Muscle of leg (tissue), 11 donors: Measurements from ENCODE around the gene SLC46A3. TPM values are rescaled to one million over a fixed set of nuclear protein-coding genes. Genes with fewer than 3 reads are reported as not detected.

Source experiments
- DNase-seq: peaks from one replicate; pipeline ENCODE4 v3.0.0; 2013
- H3K27ac ChIP-seq: one replicate; pipeline ENCODE4 v1.5.1; 2013; ENCODE audit warnings: mild to moderate bottlenecking, low read length, control low read depth
- H3K27me3 ChIP-seq: one replicate; pipeline ENCODE4 v1.6.1; 2013; ENCODE audit warnings: low read length; ENCODE audit not compliant: control insufficient read depth, insufficient read depth
- H3K36me3 ChIP-seq: one replicate; pipeline ENCODE4 v1.6.1; 2013; ENCODE audit warnings: low read length; ENCODE audit not compliant: control insufficient read depth, insufficient read depth
- H3K4me1 ChIP-seq: one replicate; pipeline ENCODE4 v1.6.1; 2013; ENCODE audit warnings: low read length; ENCODE audit not compliant: control insufficient read depth, insufficient read depth
- H3K4me3 ChIP-seq: one replicate; pipeline ENCODE4 v1.5.1; 2013; ENCODE audit warnings: low read length, control low read depth
- H3K9me3 ChIP-seq: replicated peaks from 2 replicates; pipeline ENCODE4 v1.6.1; 2013; ENCODE audit warnings: low read depth, low read length; ENCODE audit not compliant: control insufficient read depth
- WGBS: methylation state at CpG from one replicate; pipeline ENCODE4 v1.1.5; 2013; ENCODE audit warnings: missing lambda C conversion rate; ENCODE audit not compliant: insufficient coverage; 5-methylcytosine and 5-hydroxymethylcytosine counted together
- polyA plus RNA-seq, 8 donors: library from polyadenylated mRNA; unstranded; fragments of 120-200 nt; gene quantifications; one replicate each; pipeline versions ENCODE4 v1.2.1 to v1.2.3, GENCODE V29; 2013; ENCODE audit warnings: inconsistent platforms in 1 of 8, low replicate concordance in 1 of 8; ENCODE audit not compliant: insufficient read length in 8 of 8, insufficient read depth in 1 of 8
- total RNA-seq: library from RNA; stranded (reverse); fragments of 120-200 nt; gene quantifications from one replicate; pipeline ENCODE4 v1.2.4, GENCODE V29; 2013

The SLC46A3 gene
- total and polyA plus RNA-seq, 9 donors = 0.91 to 8.0 (median 1.4) TPM

GRCh38 chr13:28735481-28736029 lies 16.8 kb upstream of the SLC46A3 start:
- Histone ChIP-seq H3K4me3 (no peak overlapping the region), H3K27me3 (peaks cover 4% of the 10 kb centered on the region), H3K27ac (no peak overlapping the region), H3K36me3 (no peaks in the 10 kb centered on the region), H3K4me1 (no peaks in the 10 kb centered on the region), H3K9me3 (no peaks in the 10 kb centered on the region)
- WGBS = 80% methylated on average over 2 of the region's 8 CpGs
- DNase-seq = no peak

GRCh38 chr13:28734906-28735305 lies 16.1 kb upstream of the SLC46A3 start:
- DNase-seq = no peak
- Histone ChIP-seq H3K9me3 (no peaks in the 10 kb centered on the region), H3K4me1 (no peaks in the 10 kb centered on the region), H3K27me3 (peaks cover 4% of the 10 kb centered on the region), H3K36me3 (no peaks in the 10 kb centered on the region), H3K27ac (no peak overlapping the region), H3K4me3 (no peak overlapping the region)
- no CpG with 5 or more reads among the region's 2 CpGs for WGBS

GRCh38 chr13:28730762-28731161 lies 12.0 kb upstream of the SLC46A3 start:
- Histone ChIP-seq H3K4me3 (no peak overlapping the region), H3K27ac (no peak overlapping the region), H3K27me3 (peaks cover 4% of the 10 kb centered on the region), H3K9me3 (no peaks in the 10 kb centered on the region), H3K36me3 (no peaks in the 10 kb centered on the region), H3K4me1 (no peaks in the 10 kb centered on the region)
- DNase-seq = no peak
- WGBS = 100% methylated on average over 1 of the region's 3 CpGs

- no CpG with 5 or more reads among the region's 2 CpGs for WGBS
- DNase-seq = no peak
- peaks cover 4% of the 10 kb centered on the region for H3K27me3 ChIP-seq
- H3K9me3 ChIP-seq = no peaks in the 10 kb centered on the region
- no peaks in the 10 kb centered on the region for H3K4me1 ChIP-seq
- H3K36me3 ChIP-seq = no peaks in the 10 kb centered on the region
- H3K4me3 ChIP-seq = no peak overlapping the region
- H3K27ac ChIP-seq = no peak overlapping the region
Observed at GRCh38 chr13:28729541-28729940, 10.8 kb upstream of the SLC46A3 start.

- 80% methylated on average over 1 of the region's 2 CpGs for WGBS
- H3K4me3 ChIP-seq = no peak overlapping the region
- no peaks in the 10 kb centered on the region for H3K36me3 ChIP-seq
- no peak overlapping the region for H3K27ac ChIP-seq
- H3K9me3 ChIP-seq = no peaks in the 10 kb centered on the region
- peaks cover 8% of the 10 kb centered on the region for H3K27me3 ChIP-seq
- no peaks in the 10 kb centered on the region for H3K4me1 ChIP-seq
- DNase-seq = no peak
Observed at GRCh38 chr13:28728642-28729041, 9.9 kb upstream of the SLC46A3 start.

GRCh38 chr13:28725046-28725610 lies 6.4 kb upstream of the SLC46A3 start:
- WGBS = 76% methylated on average over 3 of the region's 3 CpGs
- Histone ChIP-seq H3K27ac (no peak overlapping the region), H3K4me3 (no peak overlapping the region), H3K27me3 (peaks cover 4% of the 10 kb centered on the region), H3K4me1 (no peaks in the 10 kb centered on the region), H3K36me3 (no peaks in the 10 kb centered on the region), H3K9me3 (no peaks in the 10 kb centered on the region)
- no peak for DNase-seq

GRCh38 chr13:28723806-28724205 lies 5.0 kb upstream of the SLC46A3 start:
- H3K4me3 ChIP-seq = no peak overlapping the region
- no peaks in the 10 kb centered on the region for H3K9me3 ChIP-seq
- peaks cover 2% of the 10 kb centered on the region for H3K4me1 ChIP-seq
- peaks cover 4% of the 10 kb centered on the region for H3K27me3 ChIP-seq
- 90% methylated on average over 15 of the region's 22 CpGs for WGBS
- no peak overlapping the region for H3K27ac ChIP-seq
- no peaks in the 10 kb centered on the region for H3K36me3 ChIP-seq
- DNase-seq = no peak

- Histone ChIP-seq H3K27ac (no peak overlapping the region), H3K4me1 (peaks cover 7% of the 10 kb centered on the region), H3K9me3 (no peaks in the 10 kb centered on the region), H3K27me3 (peaks cover 18% of the 10 kb centered on the region), H3K4me3 (peak overlapping the region; percentile 76), H3K36me3 (no peaks in the 10 kb centered on the region)
- no peak for DNase-seq
- WGBS = 85% methylated on average over 4 of the region's 15 CpGs
Observed at GRCh38 chr13:28719227-28720055, 671 bp upstream of the SLC46A3 start.

- peak; percentile 49 for DNase-seq
- peaks cover 7% of the 10 kb centered on the region for H3K4me1 ChIP-seq
- WGBS = no CpG with 5 or more reads among the region's 10 CpGs
- H3K27me3 ChIP-seq = peaks cover 14% of the 10 kb centered on the region
- no peaks in the 10 kb centered on the region for H3K9me3 ChIP-seq
- peak overlapping the region; percentile 76 for H3K4me3 ChIP-seq
- H3K36me3 ChIP-seq = no peaks in the 10 kb centered on the region
- H3K27ac ChIP-seq = peak overlapping the region; percentile 91
Observed at GRCh38 chr13:28718196-28718542, 601 bp downstream of the SLC46A3 start.

- H3K27ac ChIP-seq = no peak overlapping the region
- no peaks in the 10 kb centered on the region for H3K9me3 ChIP-seq
- H3K36me3 ChIP-seq = no peaks in the 10 kb centered on the region
- H3K27me3 ChIP-seq = peaks cover 14% of the 10 kb centered on the region
- H3K4me1 ChIP-seq = peaks cover 7% of the 10 kb centered on the region
- no peak for DNase-seq
- WGBS = 40% methylated on average over 2 of the region's 3 CpGs
- no peak overlapping the region for H3K4me3 ChIP-seq
Observed at GRCh38 chr13:28717170-28717569, 1.6 kb downstream of the SLC46A3 start.
